Measurements from ENCODE around the gene TGFBR1. TPM values are rescaled to one million over a fixed set of nuclear protein-coding genes. Genes with fewer than 3 reads are reported as not detected.

The TGFBR1 gene
- total RNA-seq, 1 experiment from 2014 or later: 31.8 TPM

GRCh38 chr9:99121604-99122003 is 16.7 kb downstream of the TGFBR1 start:
- H3K27me3 ChIP-seq (replicated peaks; ENCODE audit: control insufficient read depth, insufficient read depth, low read length): no peaks in the 10 kb centered on the region
- CTCF ChIA-PET: no interaction called here
- H3K4me1 ChIP-seq: no peaks in the 10 kb centered on the region
- no peaks in the 10 kb centered on the region for H3K36me3 Mint-ChIP-seq (ENCODE audit: insufficient read depth, unreplicated experiment)
- intact Hi-C loops (cut with micrococcal nuclease; ENCODE audit: unreplicated experiment): no loop called here
- POLR2A ChIA-PET: no interaction called here
- no peak overlapping the region for H3K4me3 Mint-ChIP-seq (ENCODE audit: unreplicated experiment)
- no TSS peak for BruUV-seq (replicated peaks)
- no peaks in the 10 kb centered on the region for H3K36me3 ChIP-seq (ENCODE audit: control insufficient read depth, insufficient read depth, low read length)
- no peak overlapping the region for H3K4me3 ChIP-seq (ENCODE audit: low read depth, low read length)
- H3K9me3 Mint-ChIP-seq (ENCODE audit: unreplicated experiment): peaks cover 9% of the 10 kb centered on the region
- TF ChIP-seq CTCF (IDR thresholded peaks at IDR 0.05; ENCODE audit: insufficient read depth in 1 of 2, low read depth in 1 of 2, low read length in 1 of 2, severe bottlenecking in 1 of 2, unreplicated experiment in 1 of 2): no peak
- H3K27me3 Mint-ChIP-seq (ENCODE audit: insufficient read depth, unreplicated experiment): no peaks in the 10 kb centered on the region
- no peak for DNase-seq
- no peak overlapping the region for H3K27ac Mint-ChIP-seq (ENCODE audit: unreplicated experiment)
- H3K9me3 ChIP-seq: no peaks in the 10 kb centered on the region
- no peaks in the 10 kb centered on the region for H3K4me1 Mint-ChIP-seq (ENCODE audit: low read depth, unreplicated experiment)

- TF ChIP-seq CTCF (IDR thresholded peaks at IDR 0.05; ENCODE audit: insufficient read depth in 1 of 2, low read depth in 1 of 2, low read length in 1 of 2, severe bottlenecking in 1 of 2, unreplicated experiment in 1 of 2): no peak
- H3K4me3 Mint-ChIP-seq (ENCODE audit: unreplicated experiment): no peak overlapping the region
- no peak overlapping the region for H3K27ac Mint-ChIP-seq (ENCODE audit: unreplicated experiment)
- H3K9me3 Mint-ChIP-seq (ENCODE audit: unreplicated experiment): peaks cover 9% of the 10 kb centered on the region
- CTCF ChIA-PET: no interaction called here
- Histone ChIP-seq H3K4me1 (peaks cover 3% of the 10 kb centered on the region; the same call in 1 of the 2 replicates), H3K4me3 (ENCODE audit: low read depth, low read length) (no peak overlapping the region), H3K36me3 (ENCODE audit: control insufficient read depth, insufficient read depth, low read length) (no peaks in the 10 kb centered on the region), H3K27me3 (replicated peaks; ENCODE audit: control insufficient read depth, insufficient read depth, low read length) (no peaks in the 10 kb centered on the region), H3K9me3 (no peaks in the 10 kb centered on the region)
- intact Hi-C loops (cut with micrococcal nuclease; ENCODE audit: unreplicated experiment): no loop called here
- POLR2A ChIA-PET: no interaction called here
- no TSS peak for BruUV-seq (replicated peaks)
- no peak for DNase-seq
- no peaks in the 10 kb centered on the region for H3K36me3 Mint-ChIP-seq (ENCODE audit: insufficient read depth, unreplicated experiment)
- H3K4me1 Mint-ChIP-seq (ENCODE audit: low read depth, unreplicated experiment): no peaks in the 10 kb centered on the region
- no peaks in the 10 kb centered on the region for H3K27me3 Mint-ChIP-seq (ENCODE audit: insufficient read depth, unreplicated experiment)
These were observed 19.8 kb downstream of the TGFBR1 start for GRCh38 chr9:99124534-99125255.

- no peaks in the 10 kb centered on the region for H3K9me3 ChIP-seq
- no peak for DNase-seq
- CTCF ChIA-PET: no interaction called here
- H3K4me3 ChIP-seq (ENCODE audit: low read depth, low read length): no peak overlapping the region
- H3K36me3 ChIP-seq (ENCODE audit: control insufficient read depth, insufficient read depth, low read length): no peaks in the 10 kb centered on the region
- no peaks in the 10 kb centered on the region for H3K4me1 Mint-ChIP-seq (ENCODE audit: low read depth, unreplicated experiment)
- TF ChIP-seq CTCF (IDR thresholded peaks at IDR 0.05; ENCODE audit: insufficient read depth in 1 of 2, low read depth in 1 of 2, low read length in 1 of 2, severe bottlenecking in 1 of 2, unreplicated experiment in 1 of 2): no peak
- H3K27ac Mint-ChIP-seq (ENCODE audit: unreplicated experiment): no peak overlapping the region
- intact Hi-C loops (cut with micrococcal nuclease; ENCODE audit: unreplicated experiment): no loop called here
- H3K9me3 Mint-ChIP-seq (ENCODE audit: unreplicated experiment): peaks cover 9% of the 10 kb centered on the region
- H3K36me3 Mint-ChIP-seq (ENCODE audit: insufficient read depth, unreplicated experiment): no peaks in the 10 kb centered on the region
- no peaks in the 10 kb centered on the region for H3K27me3 Mint-ChIP-seq (ENCODE audit: insufficient read depth, unreplicated experiment)
- no TSS peak for BruUV-seq (replicated peaks)
- POLR2A ChIA-PET: no interaction called here
- peaks cover 3% of the 10 kb centered on the region; the same call in 1 of the 2 replicates for H3K4me1 ChIP-seq
- no peaks in the 10 kb centered on the region for H3K27me3 ChIP-seq (replicated peaks; ENCODE audit: control insufficient read depth, insufficient read depth, low read length)
- H3K4me3 Mint-ChIP-seq (ENCODE audit: unreplicated experiment): no peak overlapping the region
These were observed 20.5 kb downstream of the TGFBR1 start for GRCh38 chr9:99125446-99125845.
